Raji (cell line): ENCODE data around the gene DAG1.

Experiments
- POLR2A ChIP-seq: IDR thresholded peaks from 2 replicates; pipeline ENCODE4 v1.6.1; 2011; ENCODE audit warnings: low read depth, low read length, control low read depth; ENCODE audit not compliant: insufficient read depth

The DAG1 gene

GRCh38 chr3:49469936-49470713 lies at the start of gene DAG1:
Gene DAG1 (plus strand): TSS chr3:49470267. CDS start chr3:49510535, 40,268 bp downstream.
- TF ChIP-seq POLR2A = peak; percentile 87

DNA sequence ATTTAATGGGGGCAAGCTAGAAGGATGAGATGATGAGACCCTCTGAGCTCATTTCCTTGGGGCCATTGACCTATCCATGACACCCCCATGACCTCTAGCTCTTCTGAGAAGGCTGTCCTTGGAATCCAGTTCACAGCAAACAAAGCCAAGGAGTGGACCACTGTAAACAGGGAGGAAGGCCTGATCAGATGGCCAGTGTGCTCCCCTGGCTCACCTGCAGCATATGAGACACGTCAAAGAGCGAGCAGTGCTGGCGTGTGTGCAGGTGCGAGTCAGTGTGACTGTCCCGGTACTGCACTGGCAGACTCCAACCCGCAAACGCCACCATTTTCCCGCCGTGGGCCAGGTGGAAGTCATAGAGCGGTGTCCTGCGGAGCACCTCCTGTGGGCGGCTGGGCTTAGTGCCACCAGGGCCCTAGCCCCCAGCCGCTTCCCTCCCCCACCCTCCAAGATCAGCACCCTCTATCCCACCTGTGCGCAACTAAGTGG lies 48.1 kb upstream of the DAG1 start:
- no peak for TF ChIP-seq POLR2A

DNA sequence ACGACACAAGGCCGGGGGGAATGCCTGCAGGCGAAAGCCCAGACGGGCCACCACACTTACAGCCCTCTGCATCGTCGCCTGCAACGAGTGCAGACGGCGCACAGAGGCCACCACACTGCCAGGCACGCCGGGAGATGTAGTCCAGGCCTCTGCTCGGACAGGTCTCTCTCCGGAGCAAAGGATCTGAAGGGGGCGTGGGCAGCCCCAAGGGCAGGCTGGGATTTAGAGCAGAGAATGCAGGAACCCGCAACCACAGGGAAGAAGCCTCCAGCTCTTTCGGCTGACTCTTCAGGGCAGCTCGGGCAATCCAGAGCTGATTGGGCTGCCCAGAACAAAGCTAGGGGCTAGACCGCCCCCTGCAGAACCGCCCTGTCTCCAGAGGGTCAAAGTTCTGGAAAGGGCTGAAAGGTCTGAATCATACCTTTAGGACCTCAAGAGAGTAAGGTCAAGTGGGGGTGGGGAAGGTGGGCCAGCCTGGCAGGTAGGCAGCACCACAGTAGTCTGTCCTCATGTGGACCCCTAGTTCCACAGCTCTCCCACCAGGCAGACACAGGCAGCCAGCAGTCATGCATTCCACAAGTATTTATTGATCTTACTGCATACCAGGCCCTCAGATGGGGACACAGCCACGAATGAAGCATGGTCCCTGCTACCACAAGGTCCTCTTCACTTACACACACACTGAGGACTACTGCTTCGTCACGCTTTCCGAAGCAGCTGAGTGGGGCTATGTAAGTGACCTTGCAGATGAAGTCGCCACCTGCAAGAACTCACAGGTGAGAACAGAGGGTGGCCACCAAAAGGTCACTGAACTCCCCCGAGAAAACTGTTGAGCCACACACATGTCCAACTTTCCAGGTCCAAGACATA lies 47.5 kb upstream of the DAG1 start, which contains the start of gene AMT:
TSS of gene AMT (minus strand) at position 95 of the 870 bp plus-strand sequence. CDS start at position 72, 23 bp downstream.
- no peak for TF ChIP-seq POLR2A

DNA sequence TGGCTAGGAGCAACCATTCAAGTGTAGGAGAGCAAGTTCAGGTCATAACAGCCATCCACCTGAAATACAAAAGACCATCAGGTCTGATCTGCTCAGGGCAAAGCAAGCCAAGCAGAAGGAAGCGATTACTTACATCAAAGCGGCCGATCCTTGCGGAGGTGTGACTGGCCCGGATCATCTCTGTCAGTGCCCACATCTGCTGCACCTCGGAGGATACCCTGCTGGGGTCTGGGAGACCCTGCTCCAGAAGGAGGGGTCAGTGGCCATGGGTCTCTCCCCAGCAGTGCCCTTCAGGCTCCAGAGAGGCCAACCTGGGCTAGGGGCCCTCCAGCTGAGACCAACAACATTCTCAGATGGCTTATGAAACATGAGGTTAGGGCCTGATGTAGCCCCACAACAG lies 45.3 kb upstream of the DAG1 start:
- no peak for TF ChIP-seq POLR2A

DNA sequence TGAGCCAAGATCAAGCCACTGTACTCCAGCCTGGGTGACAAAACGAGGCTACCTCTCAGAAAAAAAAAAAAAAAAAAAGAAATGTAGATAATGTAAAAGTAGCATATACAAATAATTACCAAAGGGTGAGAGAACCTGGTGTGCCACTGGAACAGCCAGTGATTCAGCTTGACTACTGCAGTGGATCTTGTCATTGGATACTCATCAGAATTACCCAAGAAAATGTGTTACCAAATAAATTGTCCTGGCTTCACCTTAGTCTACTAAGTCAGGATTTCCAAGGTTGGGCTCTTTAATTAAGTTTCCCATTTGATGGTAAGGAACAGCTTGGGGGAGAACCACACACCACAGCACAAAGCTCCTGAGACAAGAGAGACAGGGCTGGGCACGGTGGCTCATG lies 42.5 kb upstream of the DAG1 start:
- no peak for TF ChIP-seq POLR2A

GRCh38 chr3:49428752-49429080 lies 41.4 kb upstream of the DAG1 start:
- TF ChIP-seq POLR2A = no peak

- no peak for TF ChIP-seq POLR2A
These were observed 35.3 kb upstream of the DAG1 start for GRCh38 chr3:49434731-49435130.

DNA sequence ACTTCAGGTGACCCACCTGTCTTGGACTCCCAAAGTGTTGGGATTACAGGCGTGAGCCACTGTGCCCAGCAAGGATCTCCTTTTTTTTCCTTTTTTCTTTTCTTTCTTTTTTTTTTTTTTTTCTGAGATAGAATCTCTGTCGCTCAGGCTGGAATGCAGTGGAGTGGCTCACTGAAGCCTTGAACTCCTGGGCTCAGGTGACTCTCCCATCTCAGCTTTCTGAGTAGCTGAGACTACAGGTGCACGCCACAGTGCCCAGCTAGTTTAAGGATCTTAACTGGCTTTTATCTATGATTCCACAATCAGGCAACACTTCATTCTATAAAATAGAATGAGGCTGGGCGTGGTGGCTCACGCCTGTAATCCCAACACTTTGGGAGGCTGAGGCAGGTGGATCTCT lies 24.7 kb upstream of the DAG1 start:
- TF ChIP-seq POLR2A = no peak

GRCh38 chr3:49453621-49454020 lies 16.4 kb upstream of the DAG1 start:
- TF ChIP-seq POLR2A = no peak

DNA sequence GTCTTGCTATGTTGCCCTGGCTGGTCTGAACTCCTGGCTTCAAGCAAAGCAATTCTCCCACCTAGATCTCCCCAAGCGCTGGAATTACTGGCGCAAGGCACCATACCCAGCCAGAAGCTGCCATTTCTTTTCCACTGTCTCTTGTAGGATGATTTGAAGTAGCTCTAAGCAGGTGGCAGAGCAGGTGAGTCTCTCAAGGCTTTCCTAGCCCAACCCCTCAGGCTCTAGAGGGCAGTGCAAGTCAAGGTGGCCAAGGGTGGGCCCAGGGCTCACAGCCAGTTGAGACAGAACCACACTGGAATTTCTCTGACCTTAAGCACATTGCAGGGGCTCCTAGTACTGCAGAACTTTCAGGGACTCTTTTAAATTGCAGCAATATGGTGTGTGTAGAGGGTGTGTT lies 15.6 kb upstream of the DAG1 start:
- no peak for TF ChIP-seq POLR2A

DNA sequence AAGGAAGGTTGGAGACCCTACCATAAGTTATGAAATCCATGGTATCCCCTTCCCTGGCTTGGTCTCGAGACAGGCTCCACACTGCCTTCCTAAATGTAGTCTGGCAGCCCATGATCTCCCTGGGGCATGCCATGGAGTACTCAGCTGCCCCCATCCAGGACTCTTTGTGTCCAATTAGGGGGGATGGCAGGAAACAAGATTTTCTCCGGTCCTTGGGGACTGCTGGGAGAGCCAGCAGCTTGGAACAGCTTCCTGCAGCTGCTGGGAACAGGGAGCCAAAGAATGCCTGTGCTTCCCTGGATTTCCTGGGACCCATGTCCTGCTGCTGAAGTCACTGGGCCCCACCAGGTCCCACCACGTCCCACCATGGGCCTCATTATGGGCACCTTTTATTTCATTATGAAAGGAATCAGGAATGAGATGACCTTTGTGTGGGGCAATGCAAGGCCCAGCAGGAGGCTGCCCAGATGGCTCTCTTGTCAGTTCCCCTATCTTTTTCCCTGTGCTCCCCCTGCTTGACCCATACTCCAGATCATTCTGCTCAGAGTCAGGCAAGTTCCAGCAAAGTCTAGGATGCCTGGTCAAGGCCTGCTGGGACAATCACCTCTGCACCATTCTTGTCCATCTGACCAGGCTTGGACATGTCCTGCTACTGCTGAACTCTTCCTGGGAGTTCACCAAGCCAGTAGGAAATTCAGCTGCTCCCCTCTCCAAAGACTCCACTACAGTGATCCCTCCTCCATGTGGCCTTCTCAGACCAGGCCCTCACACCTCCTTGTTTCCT lies 15.0 kb upstream of the DAG1 start:
- TF ChIP-seq POLR2A = no peak

- no peak for TF ChIP-seq POLR2A
These were observed 13.6 kb upstream of the DAG1 start for GRCh38 chr3:49456466-49456865.

DNA sequence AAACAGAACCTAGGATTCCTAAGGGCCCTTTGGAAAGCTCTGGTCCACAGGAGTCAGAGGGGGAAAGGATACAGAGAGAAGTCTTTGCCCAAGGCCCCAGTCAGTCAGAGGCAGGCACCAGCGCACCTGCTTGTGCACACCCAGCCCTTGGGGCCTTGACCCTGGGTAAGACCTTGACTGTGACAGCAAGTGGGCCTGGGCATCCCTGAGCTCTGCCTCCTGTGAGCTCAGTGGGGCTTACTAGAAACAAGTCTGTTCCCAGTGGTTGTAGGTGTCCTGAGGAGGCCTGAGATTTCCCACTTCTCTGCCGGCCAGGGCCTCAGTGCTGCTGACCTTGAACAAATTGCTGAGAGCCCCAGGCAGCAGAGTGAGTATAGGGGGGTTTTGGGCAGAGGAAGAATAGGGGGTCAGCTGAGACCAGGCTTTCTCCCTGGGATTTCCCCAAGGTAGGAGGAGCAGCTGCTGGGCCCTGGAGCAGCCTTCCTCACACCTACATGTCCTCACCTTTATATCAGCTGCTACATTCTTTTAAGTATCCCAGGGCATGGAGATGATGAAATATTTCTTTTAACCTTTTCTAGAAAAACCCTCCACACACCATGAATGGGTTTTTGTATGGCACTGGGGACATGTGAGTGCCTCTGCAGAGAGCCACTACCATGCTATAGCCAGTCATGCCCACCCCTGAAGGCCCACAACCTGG lies 9.7 kb upstream of the DAG1 start:
- TF ChIP-seq POLR2A = no peak

- no peak for TF ChIP-seq POLR2A
These were observed 9.1 kb upstream of the DAG1 start for GRCh38 chr3:49460956-49461355.
